ENCODE measurements around the gene HPRT1.

DNA sequence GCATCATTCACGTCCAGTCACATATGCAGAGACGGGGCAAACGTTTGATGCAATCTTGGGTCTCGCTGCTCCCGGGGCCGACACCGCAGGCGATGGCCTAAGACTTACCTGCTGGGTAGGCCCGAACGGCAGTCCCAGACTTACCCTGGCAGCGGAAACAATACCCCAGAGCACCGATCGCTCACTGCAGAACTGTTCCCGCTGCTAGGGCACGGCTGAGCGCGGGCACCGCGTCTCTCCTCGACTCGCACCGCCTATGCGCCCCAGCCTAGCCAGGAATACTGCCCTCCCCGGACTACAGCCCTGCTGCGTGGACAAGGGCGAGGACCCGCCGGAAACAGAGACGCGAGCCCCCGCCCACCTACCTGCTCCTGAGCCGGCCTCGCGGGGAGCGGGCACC, 86.2 kb downstream of the HPRT1 start:
- TF ChIP-seq, protein P1, sequence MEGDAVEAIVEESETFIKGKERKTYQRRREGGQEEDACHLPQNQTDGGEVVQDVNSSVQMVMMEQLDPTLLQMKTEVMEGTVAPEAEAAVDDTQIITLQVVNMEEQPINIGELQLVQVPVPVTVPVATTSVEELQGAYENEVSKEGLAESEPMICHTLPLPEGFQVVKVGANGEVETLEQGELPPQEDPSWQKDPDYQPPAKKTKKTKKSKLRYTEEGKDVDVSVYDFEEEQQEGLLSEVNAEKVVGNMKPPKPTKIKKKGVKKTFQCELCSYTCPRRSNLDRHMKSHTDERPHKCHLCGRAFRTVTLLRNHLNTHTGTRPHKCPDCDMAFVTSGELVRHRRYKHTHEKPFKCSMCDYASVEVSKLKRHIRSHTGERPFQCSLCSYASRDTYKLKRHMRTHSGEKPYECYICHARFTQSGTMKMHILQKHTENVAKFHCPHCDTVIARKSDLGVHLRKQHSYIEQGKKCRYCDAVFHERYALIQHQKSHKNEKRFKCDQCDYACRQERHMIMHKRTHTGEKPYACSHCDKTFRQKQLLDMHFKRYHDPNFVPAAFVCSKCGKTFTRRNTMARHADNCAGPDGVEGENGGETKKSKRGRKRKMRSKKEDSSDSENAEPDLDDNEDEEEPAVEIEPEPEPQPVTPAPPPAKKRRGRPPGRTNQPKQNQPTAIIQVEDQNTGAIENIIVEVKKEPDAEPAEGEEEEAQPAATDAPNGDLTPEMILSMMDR (IDR thresholded peaks at IDR 0.05; ENCODE audit: low read length): no peak
- TF ChIP-seq EZH2phosphoT487 (IDR thresholded peaks at IDR 0.05; ENCODE audit: low read length): no peak
